GF-D8 (cell line): ENCODE measurements around the gene SMARCE1.

Experiments used
- DNase-seq: peaks from one replicate; lab custom pipeline; 2025; lab: John Stamatoyannopoulos, UW

SMARCE1 gene

GRCh38 chr17:40647624-40648383 is at the start of gene SMARCE1:
Gene SMARCE1 (minus strand): TSS chr17:40647818. CDS start chr17:40645802, 2,016 bp downstream.
- peak; percentile 38 for DNase-seq

GRCh38 chr17:40697297-40697696 is 49.7 kb upstream of the SMARCE1 start:
- no peak for DNase-seq

GRCh38 chr17:40696651-40697072 is 49.0 kb upstream of the SMARCE1 start:
- no peak for DNase-seq

- no peak for DNase-seq
Measured at GRCh38 chr17:40695874-40696472, 48.4 kb upstream of the SMARCE1 start.

GRCh38 chr17:40694584-40694983 is 47.0 kb upstream of the SMARCE1 start:
- no peak for DNase-seq

GRCh38 chr17:40687106-40687505 is 39.5 kb upstream of the SMARCE1 start:
- no peak for DNase-seq

- DNase-seq, result no peak
Measured at GRCh38 chr17:40686192-40686591, 38.6 kb upstream of the SMARCE1 start.

- no peak for DNase-seq
Measured at GRCh38 chr17:40680998-40681397, 33.4 kb upstream of the SMARCE1 start.

GRCh38 chr17:40679523-40679907 is 31.9 kb upstream of the SMARCE1 start:
- no peak for DNase-seq

GRCh38 chr17:40678902-40679522 is 31.4 kb upstream of the SMARCE1 start:
- no peak for DNase-seq

- no peak for DNase-seq
Measured at GRCh38 chr17:40675905-40676304, 28.3 kb upstream of the SMARCE1 start.

- DNase-seq, result no peak
Measured at GRCh38 chr17:40672654-40673053, 25.0 kb upstream of the SMARCE1 start.

GRCh38 chr17:40671282-40671681 is 23.7 kb upstream of the SMARCE1 start:
- DNase-seq, result no peak

- no peak for DNase-seq
Measured at GRCh38 chr17:40666331-40666730, 18.7 kb upstream of the SMARCE1 start.

- no peak for DNase-seq
Measured at GRCh38 chr17:40664582-40665333, 17.1 kb upstream of the SMARCE1 start, which contains the start of gene KRT222. Gene KRT222 (minus strand): TSS chr17:40665177. CDS start chr17:40665099, 78 bp downstream.

GRCh38 chr17:40663252-40663651 is 15.6 kb upstream of the SMARCE1 start:
- no peak for DNase-seq

GRCh38 chr17:40659911-40660310 is 12.3 kb upstream of the SMARCE1 start:
- DNase-seq, result no peak

- no peak for DNase-seq
Measured at GRCh38 chr17:40658396-40658795, 10.8 kb upstream of the SMARCE1 start.

- DNase-seq, result no peak
Measured at GRCh38 chr17:40651939-40652338, 4.3 kb upstream of the SMARCE1 start.

- DNase-seq, result no peak
Measured at GRCh38 chr17:40648384-40648968, 858 bp upstream of the SMARCE1 start.

GRCh38 chr17:40646791-40647623 is 611 bp downstream of the SMARCE1 start:
- no peak for DNase-seq
